Measurements from ENCODE around the gene WWOX.

The WWOX gene

GRCh38 chr16:78927766-78928165, 828.3 kb downstream of the WWOX start:
- no peak for DNase-seq (ENCODE audit: low read depth)
- no peak for TF ChIP-seq CTCF (IDR thresholded peaks at IDR 0.05; ENCODE audit: control insufficient read depth, insufficient read depth, low read depth, low read length, missing control alignments)
- H3K4me3 ChIP-seq (ENCODE audit: control insufficient read depth, low read depth, low read length) = no peak overlapping the region

- DNase-seq (ENCODE audit: low read depth) = no peak
- no peak overlapping the region for H3K4me3 ChIP-seq (ENCODE audit: control insufficient read depth, low read depth, low read length)
- no peak for TF ChIP-seq CTCF (IDR thresholded peaks at IDR 0.05; ENCODE audit: control insufficient read depth, insufficient read depth, low read depth, low read length, missing control alignments)
Observed at GRCh38 chr16:78929841-78930240, 830.4 kb downstream of the WWOX start.

DNA sequence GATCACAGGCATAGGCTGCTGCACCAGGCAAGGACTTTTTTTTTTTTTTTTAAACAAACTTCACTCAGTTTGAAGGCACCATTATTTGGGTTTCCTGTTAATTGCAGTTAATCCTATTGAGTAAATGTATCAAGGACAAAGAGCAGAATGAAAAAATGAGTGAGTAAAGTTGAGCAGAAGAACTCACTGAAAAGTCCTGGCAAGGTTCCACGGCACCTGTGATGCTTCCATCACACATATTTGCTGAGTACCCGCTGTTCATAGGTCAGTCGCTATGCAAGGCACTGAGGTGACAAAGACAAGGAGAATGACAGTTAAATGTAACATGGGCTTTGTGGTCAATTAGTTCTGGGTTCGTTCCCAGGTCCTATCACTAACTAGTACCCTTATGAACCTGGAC, 831.1 kb downstream of the WWOX start:
- no peak for TF ChIP-seq CTCF (IDR thresholded peaks at IDR 0.05; ENCODE audit: control insufficient read depth, insufficient read depth, low read depth, low read length, missing control alignments)
- no peak overlapping the region for H3K4me3 ChIP-seq (ENCODE audit: control insufficient read depth, low read depth, low read length)
- DNase-seq (ENCODE audit: low read depth) = no peak

- TF ChIP-seq CTCF (IDR thresholded peaks at IDR 0.05; ENCODE audit: control insufficient read depth, insufficient read depth, low read depth, low read length, missing control alignments) = no peak
- H3K4me3 ChIP-seq (ENCODE audit: control insufficient read depth, low read depth, low read length) = no peak overlapping the region
- DNase-seq (ENCODE audit: low read depth) = no peak
Observed at GRCh38 chr16:78931267-78931666, 831.8 kb downstream of the WWOX start.

- TF ChIP-seq CTCF (IDR thresholded peaks at IDR 0.05; ENCODE audit: control insufficient read depth, insufficient read depth, low read depth, low read length, missing control alignments) = no peak
- no peak for DNase-seq (ENCODE audit: low read depth)
- H3K4me3 ChIP-seq (ENCODE audit: control insufficient read depth, low read depth, low read length) = no peak overlapping the region
Observed at GRCh38 chr16:78931678-78932077, 832.2 kb downstream of the WWOX start.

DNA sequence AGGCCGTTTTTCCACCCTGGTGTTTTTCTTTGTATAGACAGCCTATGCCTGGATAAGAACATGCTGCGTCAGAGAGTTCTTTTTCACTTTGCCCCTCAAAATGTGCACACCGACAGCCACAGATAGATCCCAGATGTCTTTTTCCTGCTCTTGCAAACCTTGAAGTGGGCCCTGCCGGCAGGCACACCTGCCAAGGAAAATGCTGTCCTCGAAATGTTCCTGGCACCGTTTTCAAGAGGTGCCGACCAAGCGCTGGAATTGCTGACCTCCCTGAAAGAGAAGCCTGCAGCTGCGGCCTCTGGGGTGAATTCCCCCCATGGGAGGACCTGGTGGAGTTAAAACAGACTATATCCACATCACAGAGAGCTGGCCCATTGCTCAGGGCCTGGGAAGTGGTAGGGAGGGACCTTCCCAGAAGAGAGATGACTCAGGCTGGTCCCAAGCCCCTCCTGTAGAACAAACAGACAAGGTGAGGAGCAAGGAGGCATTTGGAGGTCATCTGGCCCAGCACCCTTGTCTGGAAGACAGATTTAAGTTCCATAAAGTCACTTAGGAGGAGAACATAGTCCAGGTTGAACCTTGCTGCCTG, 833.0 kb downstream of the WWOX start:
- DNase-seq (ENCODE audit: low read depth) = no peak
- no peak overlapping the region for H3K4me3 ChIP-seq (ENCODE audit: control insufficient read depth, low read depth, low read length)
- no peak for TF ChIP-seq CTCF (IDR thresholded peaks at IDR 0.05; ENCODE audit: control insufficient read depth, insufficient read depth, low read depth, low read length, missing control alignments)

- TF ChIP-seq CTCF (IDR thresholded peaks at IDR 0.05; ENCODE audit: control insufficient read depth, insufficient read depth, low read depth, low read length, missing control alignments) = no peak
- DNase-seq (ENCODE audit: low read depth) = no peak
- H3K4me3 ChIP-seq (ENCODE audit: control insufficient read depth, low read depth, low read length) = no peak overlapping the region
Observed at GRCh38 chr16:78936060-78936459, 836.6 kb downstream of the WWOX start.
